HG02852 (cell line): Measurements from ENCODE around the gene PSMD13.

Experiments
- ATAC-seq: cut with Tn5 transposase; IDR thresholded peaks from one replicate; pipeline ENCODE4 v1.9.1; 2021; ENCODE audit warnings: mild to moderate bottlenecking, moderate library complexity; ENCODE audit not compliant: unreplicated experiment

The PSMD13 gene

DNA sequence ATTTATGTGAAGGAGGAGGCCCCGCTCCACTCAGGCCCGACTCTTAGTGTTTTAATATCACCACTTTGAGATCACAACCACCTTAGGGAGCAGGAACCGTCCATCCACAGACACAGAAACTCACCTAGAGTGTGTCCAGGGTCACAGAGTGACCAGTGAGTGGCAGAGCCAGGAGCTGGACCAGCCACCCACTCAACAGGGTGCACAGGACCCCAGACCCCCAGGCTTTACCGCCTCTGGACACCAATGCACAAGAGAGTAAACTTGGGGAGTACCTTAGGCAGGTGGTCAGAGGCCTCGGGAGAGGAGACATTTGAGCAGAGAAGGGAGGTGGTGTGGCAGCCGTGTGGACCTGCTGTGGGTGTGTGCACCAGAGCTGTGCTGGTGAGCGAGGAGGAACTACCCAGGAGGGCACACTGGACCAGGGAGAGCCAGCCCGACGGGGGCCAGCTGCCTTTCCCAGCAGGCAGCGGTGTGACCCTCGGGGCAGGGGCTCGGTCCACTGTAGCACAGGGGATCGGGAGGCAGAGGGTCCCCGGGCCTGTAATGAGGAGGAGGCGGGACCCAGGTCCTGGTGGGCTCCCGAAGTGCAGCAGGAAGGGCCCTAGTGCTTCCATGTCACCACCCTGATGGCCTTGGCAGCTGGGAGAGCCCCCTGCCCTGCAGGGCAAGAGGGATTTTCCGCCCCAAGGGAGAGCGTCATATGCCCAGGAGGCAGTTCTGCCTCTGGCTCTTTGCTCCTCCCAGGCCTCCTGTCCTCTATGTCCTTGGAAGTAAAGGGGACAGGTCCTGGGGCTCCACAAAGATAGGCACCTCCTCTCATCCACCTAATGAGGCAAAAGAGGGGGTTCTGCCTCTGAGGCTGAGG, 33.9 kb downstream of the PSMD13 start:
- ATAC-seq, result no peak

DNA sequence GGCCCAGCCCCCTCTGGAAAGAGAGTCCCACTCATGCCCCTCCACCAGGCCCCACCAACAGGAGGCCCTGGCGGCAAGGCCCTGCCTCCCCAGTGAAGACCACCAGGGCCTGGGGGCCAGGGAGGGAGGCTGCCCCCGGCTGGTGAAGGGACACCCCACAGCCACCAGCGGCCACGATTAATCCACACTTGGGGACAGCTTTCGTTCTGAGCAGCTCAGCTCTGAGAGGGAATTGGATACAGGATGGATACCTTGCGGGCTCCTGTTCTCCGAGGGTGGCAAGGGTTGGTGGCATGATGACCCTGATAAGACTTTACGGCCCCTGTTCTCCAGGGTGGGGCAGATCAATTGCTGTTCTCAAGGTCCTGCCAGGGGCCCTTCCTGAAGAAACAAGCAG, 34.5 kb downstream of the PSMD13 start:
- ATAC-seq, result no peak

DNA sequence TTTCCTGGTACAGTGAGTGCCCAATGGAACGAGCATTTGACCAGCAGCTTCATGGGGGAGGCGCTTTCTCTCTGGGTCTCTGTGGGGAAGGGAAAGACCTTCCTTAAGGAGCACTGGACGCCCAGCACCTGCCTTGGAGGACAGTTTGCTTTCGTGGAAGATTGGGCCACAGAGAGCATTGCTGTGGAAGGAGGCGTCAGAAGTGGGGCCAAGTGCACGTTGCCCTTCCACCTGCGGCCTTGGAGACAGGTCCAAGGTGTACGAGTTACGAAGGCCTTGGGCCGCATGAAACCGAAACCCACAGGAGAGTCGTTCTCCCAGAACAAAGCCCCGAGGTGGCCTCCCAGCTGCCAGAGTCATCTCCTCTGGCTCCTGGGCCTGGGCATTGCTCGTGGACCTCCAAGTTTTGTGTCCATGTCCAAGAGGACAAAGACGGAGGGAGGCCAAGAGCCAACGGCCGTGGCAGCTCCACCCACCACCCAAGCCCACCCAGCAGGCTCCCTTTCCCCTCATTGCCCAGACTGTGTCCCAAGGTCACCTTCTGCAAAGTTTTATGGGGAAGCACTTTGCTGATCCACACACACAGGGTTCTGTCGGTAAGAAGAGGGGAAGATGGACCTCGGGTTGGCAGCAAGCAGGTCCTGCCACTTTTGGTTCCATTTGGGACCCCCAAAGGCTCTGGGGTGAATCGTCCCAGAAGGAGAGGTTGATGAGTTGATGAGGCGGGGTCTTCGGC, 35.6 kb downstream of the PSMD13 start:
- no peak for ATAC-seq

DNA sequence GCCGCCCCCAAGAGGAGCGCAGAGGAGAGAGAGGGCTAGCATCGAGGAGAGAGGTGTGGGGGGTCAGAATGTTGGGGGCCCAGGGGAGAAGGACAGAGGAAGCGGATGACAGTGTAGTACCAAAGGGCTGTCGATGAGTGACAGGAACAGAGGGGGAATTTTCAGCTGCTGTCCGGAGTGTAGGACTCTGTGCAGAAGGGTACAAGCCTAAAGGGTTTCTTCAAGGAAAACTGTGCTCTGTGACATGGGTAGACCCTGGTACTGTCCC, 36.1 kb downstream of the PSMD13 start:
- no peak for ATAC-seq

DNA sequence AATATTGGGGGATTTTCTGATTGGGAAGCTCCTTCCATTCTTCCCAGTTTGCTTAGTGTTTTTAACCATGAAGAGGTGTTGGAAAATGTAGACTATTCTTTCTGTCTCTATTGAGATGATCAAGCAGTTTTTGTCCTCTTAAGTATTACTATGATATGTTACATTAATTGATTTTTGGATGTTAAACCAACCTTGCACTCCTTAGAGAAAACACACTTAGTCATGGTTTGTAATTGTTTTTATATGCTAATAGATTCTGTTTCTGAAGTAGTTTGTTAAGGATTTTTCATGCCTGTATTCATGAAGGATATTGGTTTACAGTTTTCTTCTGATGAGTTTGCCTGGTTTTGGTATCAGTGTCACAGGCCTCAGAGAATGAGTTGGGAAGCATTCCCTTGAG, 39.4 kb downstream of the PSMD13 start:
- no peak for ATAC-seq

DNA sequence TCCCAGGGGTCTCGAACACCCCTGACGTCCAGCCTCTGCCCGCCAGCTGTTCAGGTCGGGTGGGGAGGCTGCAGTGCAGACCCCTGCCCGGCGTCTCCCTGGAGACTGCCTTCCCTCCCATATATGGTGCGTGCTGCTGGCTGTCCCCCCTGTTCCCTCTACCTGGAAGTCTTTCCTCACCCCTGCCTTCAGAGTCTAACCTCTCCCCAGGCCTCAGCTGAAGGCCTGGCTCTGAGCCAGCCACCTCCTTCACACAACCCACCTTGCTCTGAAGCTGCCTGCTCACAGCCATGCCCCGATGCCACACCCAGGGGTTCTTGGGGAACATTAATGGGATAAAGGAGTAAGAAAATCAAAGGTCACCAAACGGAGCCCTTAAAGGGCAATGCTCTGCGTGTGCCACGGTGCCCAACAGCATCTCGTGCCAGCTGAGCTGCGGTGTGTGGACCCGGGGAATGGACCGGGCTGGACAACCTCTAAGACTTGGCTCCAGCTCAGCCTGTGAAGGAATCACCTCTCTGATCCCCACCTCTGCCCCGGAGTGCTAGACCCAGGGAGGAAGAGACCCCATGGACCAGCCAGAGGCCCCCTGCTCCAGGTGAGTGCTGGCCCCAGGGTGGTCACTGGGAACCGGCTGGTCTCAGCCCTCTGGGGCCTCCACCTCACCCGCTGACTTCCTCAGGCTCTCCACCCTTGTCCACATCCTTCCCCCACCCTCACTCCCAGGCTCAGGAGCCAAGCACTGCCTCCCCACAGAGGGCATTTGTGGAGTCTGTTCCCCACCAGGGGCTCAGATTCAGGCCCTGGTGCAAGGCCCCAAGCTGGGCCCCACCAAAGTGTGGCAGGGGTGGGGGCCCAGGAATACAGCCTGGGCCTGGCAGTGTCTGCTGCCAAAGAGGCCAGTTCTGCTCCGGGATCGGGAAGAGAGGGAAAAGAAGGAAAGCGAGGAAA, 41.5 kb downstream of the PSMD13 start, which contains the start of gene NLRP6:
Gene NLRP6, plus strand, starts transcription at position 407 of the 951 bp plus-strand sequence. Its CDS starts 163 bp downstream, at position 570.
- ATAC-seq, result no peak

DNA sequence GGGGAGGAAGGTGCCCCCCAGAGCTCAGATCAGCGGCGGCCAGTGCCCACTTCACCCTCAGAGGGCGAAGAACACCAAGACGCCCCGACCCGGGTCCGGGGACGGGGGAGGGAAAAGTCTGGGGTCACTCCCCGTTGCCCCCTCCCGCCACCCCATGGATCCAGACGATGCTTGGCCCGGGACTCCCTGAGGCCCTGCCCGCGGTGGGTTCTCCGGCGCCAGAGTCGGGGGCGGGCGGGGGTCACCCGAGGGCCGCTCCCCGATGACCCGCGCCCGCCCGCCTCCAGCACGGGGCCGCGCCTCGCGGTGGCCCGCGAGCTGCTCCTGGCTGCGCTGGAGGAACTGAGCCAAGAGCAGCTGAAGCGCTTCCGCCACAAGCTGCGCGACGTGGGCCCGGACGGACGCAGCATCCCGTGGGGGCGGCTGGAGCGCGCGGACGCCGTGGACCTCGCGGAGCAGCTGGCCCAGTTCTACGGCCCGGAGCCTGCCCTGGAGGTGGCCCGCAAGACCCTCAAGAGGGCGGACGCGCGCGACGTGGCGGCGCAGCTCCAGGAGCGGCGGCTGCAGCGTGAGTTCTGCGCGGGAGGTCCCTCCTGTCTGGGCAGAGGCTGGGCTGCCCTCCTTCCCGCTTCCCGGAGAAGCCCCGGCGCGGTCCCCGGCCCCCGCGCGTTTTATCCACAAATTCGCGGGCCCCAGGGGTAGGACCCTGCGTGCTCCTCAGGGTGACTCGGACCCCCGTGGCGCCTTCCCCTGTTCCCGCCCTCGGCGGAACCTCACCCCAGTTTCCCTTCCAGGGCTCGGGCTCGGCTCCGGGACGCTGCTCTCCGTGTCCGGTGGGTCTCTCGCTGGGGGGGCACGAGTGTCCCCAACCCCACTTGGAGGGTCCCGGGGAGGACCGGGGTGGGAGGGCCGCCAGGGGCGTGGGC, 42.5 kb downstream of the PSMD13 start:
- no peak for ATAC-seq

DNA sequence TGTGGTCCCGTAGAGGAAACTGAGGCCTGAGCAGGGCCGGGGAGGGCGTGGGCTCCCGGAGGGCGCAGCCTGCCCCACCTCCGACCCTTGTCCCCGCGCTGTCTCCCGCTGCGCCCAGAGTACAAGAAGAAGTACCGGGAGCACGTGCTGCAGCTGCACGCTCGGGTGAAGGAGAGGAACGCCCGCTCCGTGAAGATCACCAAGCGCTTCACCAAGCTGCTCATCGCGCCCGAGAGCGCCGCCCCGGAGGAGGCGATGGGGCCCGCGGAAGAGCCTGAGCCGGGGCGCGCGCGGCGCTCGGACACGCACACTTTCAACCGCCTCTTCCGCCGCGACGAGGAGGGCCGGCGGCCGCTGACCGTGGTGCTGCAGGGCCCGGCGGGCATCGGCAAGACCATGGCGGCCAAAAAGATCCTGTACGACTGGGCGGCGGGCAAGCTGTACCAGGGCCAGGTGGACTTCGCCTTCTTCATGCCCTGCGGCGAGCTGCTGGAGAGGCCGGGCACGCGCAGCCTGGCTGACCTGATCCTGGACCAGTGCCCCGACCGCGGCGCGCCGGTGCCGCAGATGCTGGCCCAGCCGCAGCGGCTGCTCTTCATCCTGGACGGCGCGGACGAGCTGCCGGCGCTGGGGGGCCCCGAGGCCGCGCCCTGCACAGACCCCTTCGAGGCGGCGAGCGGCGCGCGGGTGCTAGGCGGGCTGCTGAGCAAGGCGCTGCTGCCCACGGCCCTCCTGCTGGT, 43.4 kb downstream of the PSMD13 start:
- no peak for ATAC-seq

DNA sequence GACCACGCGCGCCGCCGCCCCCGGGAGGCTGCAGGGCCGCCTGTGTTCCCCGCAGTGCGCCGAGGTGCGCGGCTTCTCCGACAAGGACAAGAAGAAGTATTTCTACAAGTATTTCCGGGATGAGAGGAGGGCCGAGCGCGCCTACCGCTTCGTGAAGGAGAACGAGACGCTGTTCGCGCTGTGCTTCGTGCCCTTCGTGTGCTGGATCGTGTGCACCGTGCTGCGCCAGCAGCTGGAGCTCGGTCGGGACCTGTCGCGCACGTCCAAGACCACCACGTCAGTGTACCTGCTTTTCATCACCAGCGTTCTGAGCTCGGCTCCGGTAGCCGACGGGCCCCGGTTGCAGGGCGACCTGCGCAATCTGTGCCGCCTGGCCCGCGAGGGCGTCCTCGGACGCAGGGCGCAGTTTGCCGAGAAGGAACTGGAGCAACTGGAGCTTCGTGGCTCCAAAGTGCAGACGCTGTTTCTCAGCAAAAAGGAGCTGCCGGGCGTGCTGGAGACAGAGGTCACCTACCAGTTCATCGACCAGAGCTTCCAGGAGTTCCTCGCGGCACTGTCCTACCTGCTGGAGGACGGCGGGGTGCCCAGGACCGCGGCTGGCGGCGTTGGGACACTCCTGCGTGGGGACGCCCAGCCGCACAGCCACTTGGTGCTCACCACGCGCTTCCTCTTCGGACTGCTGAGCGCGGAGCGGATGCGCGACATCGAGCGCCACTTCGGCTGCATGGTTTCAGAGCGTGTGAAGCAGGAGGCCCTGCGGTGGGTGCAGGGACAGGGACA, 44.1 kb downstream of the PSMD13 start:
- ATAC-seq, result no peak

DNA sequence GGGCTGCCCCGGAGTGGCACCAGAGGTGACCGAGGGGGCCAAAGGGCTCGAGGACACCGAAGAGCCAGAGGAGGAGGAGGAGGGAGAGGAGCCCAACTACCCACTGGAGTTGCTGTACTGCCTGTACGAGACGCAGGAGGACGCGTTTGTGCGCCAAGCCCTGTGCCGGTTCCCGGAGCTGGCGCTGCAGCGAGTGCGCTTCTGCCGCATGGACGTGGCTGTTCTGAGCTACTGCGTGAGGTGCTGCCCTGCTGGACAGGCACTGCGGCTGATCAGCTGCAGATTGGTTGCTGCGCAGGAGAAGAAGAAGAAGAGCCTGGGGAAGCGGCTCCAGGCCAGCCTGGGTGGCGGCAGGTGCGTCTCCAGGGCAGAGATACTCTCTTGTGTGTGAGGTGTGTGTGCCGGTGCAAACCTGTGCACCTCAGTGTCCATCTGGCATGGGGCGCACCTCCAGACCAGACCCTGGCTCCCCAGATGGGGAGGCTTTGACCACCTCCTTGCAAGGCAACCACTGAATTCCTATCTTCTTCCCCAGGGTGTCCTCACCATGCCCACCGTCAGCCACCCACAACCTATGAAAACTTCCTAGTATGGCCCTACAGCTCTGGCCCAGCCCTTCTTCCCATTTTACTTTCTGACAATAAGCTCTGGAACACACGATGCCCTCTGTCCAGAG, 44.8 kb downstream of the PSMD13 start:
- ATAC-seq, result no peak

DNA sequence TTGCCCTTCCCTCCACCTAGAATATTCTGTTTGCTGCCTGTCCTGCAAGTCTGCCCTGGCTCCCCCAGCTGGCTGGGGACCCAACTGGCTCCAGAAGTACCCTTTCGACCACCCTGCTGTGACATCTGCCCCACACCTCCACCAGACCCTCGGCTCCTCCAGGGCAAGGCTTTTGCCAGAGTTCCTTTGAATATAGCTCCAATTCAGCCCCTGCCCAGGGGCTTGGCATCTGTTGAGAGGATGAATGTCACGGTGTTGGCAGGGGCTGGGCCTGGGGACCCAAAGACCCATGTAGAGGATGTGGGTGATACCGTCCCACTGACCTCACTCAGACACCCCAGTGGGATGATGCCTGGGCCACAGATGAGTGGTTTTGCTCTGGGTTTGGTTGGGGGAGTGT, 45.4 kb downstream of the PSMD13 start:
- ATAC-seq, result no peak

DNA sequence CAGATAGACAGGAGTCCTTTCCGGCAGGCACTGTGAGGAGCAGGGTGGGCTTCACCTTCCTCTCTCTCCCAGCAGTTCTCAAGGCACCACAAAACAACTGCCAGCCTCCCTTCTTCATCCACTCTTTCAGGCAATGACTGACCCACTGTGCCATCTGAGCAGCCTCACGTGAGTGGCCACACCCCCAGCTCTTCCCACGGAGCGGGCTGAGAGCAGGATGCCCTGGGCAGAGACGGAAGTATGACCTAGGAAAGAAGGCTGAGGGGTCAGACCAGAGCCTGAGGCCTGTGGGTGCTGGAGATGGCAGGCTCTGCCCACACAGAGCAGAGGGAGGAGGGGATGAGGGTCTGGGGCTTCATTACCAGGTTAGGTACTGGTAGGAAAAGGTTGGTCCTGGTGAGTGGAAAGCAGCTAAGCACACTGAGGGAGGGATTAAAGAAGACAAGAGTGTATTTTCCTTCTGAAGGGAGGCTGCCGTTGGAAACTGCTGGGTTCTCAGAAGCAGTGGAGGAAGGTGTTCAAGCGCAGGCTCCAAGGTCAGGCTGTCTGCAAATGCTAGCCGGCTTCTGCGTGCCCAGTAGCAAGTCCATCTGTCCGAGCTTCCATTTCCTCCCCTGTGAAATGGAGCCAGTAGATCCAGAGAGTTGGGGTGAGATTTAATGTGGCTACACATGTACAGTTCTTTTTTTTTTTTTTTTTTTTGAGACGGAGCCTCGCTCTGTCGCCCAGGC, 46.0 kb downstream of the PSMD13 start:
- no peak for ATAC-seq

DNA sequence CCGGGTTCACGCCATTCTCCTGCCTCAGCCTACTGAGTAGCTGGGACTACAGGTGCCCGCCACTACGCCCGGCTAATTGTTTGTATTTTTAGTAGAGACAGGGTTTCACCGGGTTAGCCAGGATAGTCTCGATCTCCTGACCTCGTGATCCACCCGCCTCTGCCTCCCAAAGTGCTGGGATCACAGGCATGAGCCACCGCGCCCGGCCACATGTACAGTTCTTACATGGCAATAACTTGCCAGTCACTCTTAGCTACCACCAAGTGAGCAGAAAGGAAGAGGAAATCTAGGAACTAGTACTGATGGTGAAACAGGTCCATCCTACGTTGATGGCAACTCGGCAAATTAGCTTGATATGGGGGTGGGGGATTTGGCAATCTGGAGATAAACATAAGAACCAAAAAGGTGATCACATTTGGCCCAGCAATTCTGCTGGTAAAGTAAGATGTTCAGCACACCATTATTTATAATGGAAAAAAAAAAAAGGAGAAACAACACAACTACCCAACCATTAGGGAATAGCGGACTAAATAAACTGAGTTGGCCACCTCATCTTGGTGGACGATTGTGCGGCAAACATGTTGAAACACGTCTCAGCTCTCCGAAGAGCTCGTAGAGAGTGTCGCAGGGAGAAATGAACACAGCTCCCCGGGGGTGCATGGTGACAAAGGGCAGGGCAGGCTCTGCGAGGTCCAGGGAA, 46.8 kb downstream of the PSMD13 start:
- no peak for ATAC-seq

DNA sequence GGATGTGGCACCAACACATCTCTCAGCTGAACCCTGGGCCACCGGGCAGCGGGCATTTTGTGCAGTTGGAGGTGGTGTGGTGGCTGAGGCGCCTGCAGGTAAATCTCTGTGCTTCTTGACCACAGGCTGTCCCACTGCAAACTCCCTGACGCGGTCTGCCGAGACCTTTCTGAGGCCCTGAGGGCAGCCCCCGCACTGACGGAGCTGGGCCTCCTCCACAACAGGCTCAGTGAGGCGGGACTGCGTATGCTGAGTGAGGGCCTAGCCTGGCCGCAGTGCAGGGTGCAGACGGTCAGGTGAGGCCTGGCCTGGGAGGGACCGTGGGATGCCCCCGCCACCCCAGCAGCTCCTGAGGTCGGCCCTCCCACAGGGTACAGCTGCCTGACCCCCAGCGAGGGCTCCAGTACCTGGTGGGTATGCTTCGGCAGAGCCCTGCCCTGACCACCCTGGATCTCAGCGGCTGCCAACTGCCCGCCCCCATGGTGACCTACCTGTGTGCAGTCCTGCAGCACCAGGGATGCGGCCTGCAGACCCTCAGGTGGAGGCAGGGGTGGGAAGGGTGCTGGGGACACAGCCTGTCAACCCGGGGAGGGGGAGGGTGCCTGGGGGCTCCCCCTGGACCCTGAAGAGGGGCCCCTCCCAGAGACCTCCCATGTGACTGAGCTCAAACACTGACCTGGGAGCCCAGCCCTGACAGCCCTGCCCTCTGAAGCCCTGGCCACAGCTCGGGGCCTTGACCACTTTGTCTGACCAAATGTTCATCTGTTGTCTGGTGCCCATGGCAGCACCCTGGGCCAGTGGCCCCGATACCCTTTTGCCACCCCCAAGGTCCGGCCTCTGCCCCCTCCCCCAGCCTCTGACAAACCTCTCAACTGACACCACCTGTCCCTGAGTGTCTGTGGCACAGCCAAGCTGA, 47.6 kb downstream of the PSMD13 start:
- no peak for ATAC-seq

DNA sequence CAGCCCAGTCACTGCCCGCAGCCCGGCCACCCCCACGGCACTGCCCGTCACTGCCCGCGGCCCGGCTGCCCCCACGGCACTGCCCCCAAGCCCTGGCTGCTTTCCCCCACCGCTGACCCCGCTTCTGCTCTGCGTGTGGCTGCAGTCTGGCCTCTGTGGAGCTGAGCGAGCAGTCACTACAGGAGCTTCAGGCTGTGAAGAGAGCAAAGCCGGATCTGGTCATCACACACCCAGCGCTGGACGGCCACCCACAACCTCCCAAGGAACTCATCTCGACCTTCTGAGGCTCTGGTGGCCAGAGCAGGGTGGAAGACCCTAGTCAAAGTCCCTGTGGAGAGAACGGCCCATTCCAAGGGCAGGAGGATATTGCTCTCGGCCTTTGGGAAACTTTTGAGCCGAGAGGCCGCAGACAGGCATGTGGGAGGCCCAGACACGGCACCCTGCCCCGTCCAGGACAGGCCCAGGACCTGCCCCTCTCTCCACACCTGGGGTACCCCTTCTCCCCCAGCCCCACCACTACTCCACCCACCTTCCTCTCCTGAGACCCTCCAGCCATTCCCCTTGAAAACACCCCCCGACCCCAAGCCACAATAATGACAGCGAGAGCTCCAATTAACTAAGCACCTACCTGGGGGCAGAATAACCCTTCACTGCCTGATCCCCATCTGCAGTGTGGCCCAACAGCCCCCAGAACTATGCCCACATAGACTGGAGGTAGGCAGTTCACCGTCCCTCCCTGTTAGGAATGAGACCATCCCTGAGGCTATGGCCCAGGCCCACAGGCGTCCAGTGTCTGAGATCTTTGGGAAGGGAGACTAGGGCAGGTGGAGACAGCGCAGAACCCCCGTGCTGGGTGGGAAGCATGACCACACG, 48.5 kb downstream of the PSMD13 start:
- ATAC-seq, result no peak
